ENCODE results near the gene PRKAR2B. TPM values are rescaled to one million over a fixed set of nuclear protein-coding genes. Genes with fewer than 3 reads are reported as not detected.

Gene PRKAR2B
- total RNA-seq, 1 experiment from 2014 or later = 15.1 TPM

DNA sequence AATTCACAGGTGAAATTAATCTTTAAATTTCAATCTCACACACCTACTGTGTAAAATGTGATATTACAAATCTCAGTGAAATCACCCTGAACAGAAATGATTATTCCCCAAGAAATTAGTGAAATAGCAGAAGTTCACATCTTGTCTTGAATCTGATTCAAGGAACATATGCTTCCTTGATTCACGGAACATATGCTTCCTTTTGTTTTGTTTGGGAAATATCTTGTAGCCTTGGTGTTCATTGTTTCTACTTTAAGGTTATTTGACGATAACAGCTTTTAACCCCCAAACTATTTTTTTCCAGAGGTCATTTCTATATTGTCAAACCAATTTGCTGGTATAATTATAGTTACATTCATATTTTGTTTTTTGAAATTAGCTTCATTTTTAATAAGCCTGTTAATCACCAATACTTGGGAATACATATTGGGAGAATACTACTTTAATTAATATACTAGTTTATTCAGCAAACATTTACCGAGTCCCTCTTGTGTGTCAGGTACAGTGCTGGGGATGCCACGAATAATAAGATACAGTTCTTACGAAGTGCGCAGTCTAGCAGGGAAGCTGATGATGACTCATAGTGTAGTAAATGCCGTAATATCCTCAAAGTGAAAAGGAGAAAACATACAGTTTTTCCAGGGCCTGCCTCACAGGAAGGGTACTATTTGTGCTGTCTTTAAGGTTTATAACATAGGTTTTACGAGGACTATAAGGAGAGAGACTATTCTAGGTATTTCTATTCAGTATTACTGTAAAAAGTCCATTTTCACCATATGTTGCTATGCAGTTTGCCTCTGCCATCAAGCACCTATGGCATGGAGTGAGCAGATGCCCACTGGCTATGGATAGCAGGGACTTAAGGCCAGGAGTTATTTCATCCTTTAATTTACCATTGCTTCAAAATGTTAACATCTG is 32.5 kb downstream of the PRKAR2B start:
- DNase-seq (ENCODE audit: low read depth, low spot score) = no peak
- Histone ChIP-seq H3K27ac (ENCODE audit: low read depth, low read length) (no peak overlapping the region), H3K9me2 (ENCODE audit: insufficient read depth) (no peaks in the 10 kb centered on the region), H3K9ac (ENCODE audit: low read length) (no peak overlapping the region), H4K20me1 (ENCODE audit: insufficient read depth) (no peaks in the 10 kb centered on the region), H2AFZ (ENCODE audit: low read depth, low read length, poor library complexity, severe bottlenecking) (no peak overlapping the region), H3K9me3 (ENCODE audit: control insufficient read depth in 1 of 2, insufficient read depth in 1 of 2, low read depth in 1 of 2, low read length in 2 of 2) (no peaks in the 10 kb centered on the region), H3K79me2 (ENCODE audit: insufficient read depth, low read length) (no peaks in the 10 kb centered on the region), H3K4me1 (ENCODE audit: control insufficient read depth in 1 of 2, insufficient read depth in 2 of 2, low read length in 2 of 2) (0 out of 4 replicates have a peak, but pooled peaks cover 0 to 4% of the 10 kb centered on the region in 2 experiments), H3K27me3 (ENCODE audit: insufficient read depth, low read length) (no peaks in the 10 kb centered on the region), H3K4me3 (replicated peaks in 1 of 2; ENCODE audit: low read depth in 1 of 2, low read length in 2 of 2) (no peak overlapping the region), H3K36me3 (ENCODE audit: control insufficient read depth in 1 of 2, insufficient read depth in 2 of 2, low read length in 2 of 2) (no peaks in the 10 kb centered on the region), H3K4me2 (ENCODE audit: low read length) (no peak overlapping the region)
- POLR2A ChIA-PET = interaction anchor here (0.5 to 1.0 kb wide), 2 partner anchors 9 to 804 kb away, joined by 3 to 4 read pairs; no protein-coding TSS in a partner anchor
- BruUV-seq (replicated peaks) = no TSS peak
- RAD21 ChIA-PET (ENCODE audit: low non-redundant PET in 1 of 2, low total read pairs in 2 of 2, uncharacterized antibody in 2 of 2, unreplicated experiment in 2 of 2) = no interaction called here
- TF ChIP-seq EZH2 (IDR thresholded peaks at IDR 0.05) = no peak
- no peak for TF ChIP-seq ELF1 (IDR thresholded peaks at IDR 0.05; ENCODE audit: borderline replicate concordance, low read depth)
- no peak for TF ChIP-seq POLR2A (IDR thresholded peaks at IDR 0.05; ENCODE audit: borderline replicate concordance, extremely low read depth, insufficient read depth, insufficient read length)
- no peak for TF ChIP-seq SRF (IDR thresholded peaks at IDR 0.05; ENCODE audit: low read depth)
- no peak for TF ChIP-seq TCF7L2 (IDR thresholded peaks at IDR 0.05; ENCODE audit: borderline replicate concordance, extremely low read depth, insufficient read depth, insufficient read length)
- no peak for TF ChIP-seq YY1 (IDR thresholded peaks at IDR 0.05; ENCODE audit: extremely low read depth, insufficient replicate concordance, low read depth, low read length)
- TF ChIP-seq EZH2phosphoT487 (IDR thresholded peaks at IDR 0.05; ENCODE audit: borderline replicate concordance) = no peak
- TF ChIP-seq REST (IDR thresholded peaks at IDR 0.05; ENCODE audit: low read depth) = no peak
- no peak for TF ChIP-seq JUND (IDR thresholded peaks at IDR 0.05)
- TF ChIP-seq RAD21 (IDR thresholded peaks at IDR 0.05; ENCODE audit: low read depth) = no peak
- TF ChIP-seq POLR2AphosphoS5 (IDR thresholded peaks at IDR 0.05; ENCODE audit: low read depth, low read length) = no peak
- TF ChIP-seq, protein P1, sequence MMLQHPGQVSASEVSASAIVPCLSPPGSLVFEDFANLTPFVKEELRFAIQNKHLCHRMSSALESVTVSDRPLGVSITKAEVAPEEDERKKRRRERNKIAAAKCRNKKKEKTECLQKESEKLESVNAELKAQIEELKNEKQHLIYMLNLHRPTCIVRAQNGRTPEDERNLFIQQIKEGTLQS (IDR thresholded peaks at IDR 0.05) = no peak
- no peak for TF ChIP-seq CBX3 (IDR thresholded peaks at IDR 0.05; ENCODE audit: low read depth)
- no peak for TF ChIP-seq MAX (IDR thresholded peaks at IDR 0.05)
- TF ChIP-seq SIN3A (IDR thresholded peaks at IDR 0.05; ENCODE audit: low read depth) = no peak
- no peak for TF ChIP-seq FOSL1 (IDR thresholded peaks at IDR 0.05; ENCODE audit: low read depth)
- TF ChIP-seq, protein P2, sequence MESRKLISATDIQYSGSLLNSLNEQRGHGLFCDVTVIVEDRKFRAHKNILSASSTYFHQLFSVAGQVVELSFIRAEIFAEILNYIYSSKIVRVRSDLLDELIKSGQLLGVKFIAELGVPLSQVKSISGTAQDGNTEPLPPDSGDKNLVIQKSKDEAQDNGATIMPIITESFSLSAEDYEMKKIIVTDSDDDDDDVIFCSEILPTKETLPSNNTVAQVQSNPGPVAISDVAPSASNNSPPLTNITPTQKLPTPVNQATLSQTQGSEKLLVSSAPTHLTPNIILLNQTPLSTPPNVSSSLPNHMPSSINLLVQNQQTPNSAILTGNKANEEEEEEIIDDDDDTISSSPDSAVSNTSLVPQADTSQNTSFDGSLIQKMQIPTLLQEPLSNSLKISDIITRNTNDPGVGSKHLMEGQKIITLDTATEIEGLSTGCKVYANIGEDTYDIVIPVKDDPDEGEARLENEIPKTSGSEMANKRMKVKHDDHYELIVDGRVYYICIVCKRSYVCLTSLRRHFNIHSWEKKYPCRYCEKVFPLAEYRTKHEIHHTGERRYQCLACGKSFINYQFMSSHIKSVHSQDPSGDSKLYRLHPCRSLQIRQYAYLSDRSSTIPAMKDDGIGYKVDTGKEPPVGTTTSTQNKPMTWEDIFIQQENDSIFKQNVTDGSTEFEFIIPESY (IDR thresholded peaks at IDR 0.05; ENCODE audit: extremely low read depth, insufficient replicate concordance, low read length) = no peak
- no peak for TF ChIP-seq SP1 (IDR thresholded peaks at IDR 0.05; ENCODE audit: low read depth)
- TF ChIP-seq EGR1 (IDR thresholded peaks at IDR 0.05; ENCODE audit: low read depth) = no peak
- TF ChIP-seq CEBPB (IDR thresholded peaks at IDR 0.05; ENCODE audit: low read depth) = no peak
- intact Hi-C loops (cut with micrococcal nuclease) = no loop called here
- CTCF ChIA-PET = no interaction called here
- no peak for ATAC-seq
